T-cell (primary cell): ENCODE measurements around the gene CACNA1E. TPM values are rescaled to one million over a fixed set of nuclear protein-coding genes. Genes with fewer than 3 reads are reported as not detected.

Experiments
- ATAC-seq, 4 experiments: fragments of 200-7000 bp in 3 of 4; fragments of 150-1000 bp in 1 of 4; cut with Tn5 transposase; replicated peaks in 1 of 4; 1 replicate in 3 of 4; 2 replicates in 1 of 4; pipeline ENCODE4 v1.10.0; 2021; ENCODE audit warnings: moderate library complexity in 3 of 4, mild to moderate bottlenecking in 2 of 4, moderate number of reproducible peaks in 1 of 4
- CTCF ChIA-PET, 2 donors: fragments of 300-600 bp; sonication (Branson Sonifier 250); formaldehyde crosslinking; loops; one replicate each; lab custom pipeline; 2022; ENCODE audit warnings: antibody characterized with exemption in 2 of 2; lab: Charles Lee
- POLR2A ChIA-PET, 2 donors: fragments of 300-600 bp; sonication (Branson Sonifier 250); formaldehyde crosslinking; loops; one replicate each; lab custom pipeline; 2022; ENCODE audit warnings: antibody characterized with exemption in 2 of 2; lab: Charles Lee
- DNase-seq, 35 experiments: peaks; one replicate each; pipeline versions ENCODE4 v3.0.0 to v3.0.0-alpha.2; 2013 to 2023
- H3K27ac ChIP-seq: one replicate; pipeline ENCODE4 v1.5.1; 2013; ENCODE audit warnings: low read length
- H3K27me3 ChIP-seq, 2 experiments: replicated peaks in 1 of 2; 1 replicate in 1 of 2; 2 replicates in 1 of 2; pipeline versions ENCODE4 v1.6.1 to v1.7.0; 2013; ENCODE audit warnings: low read length in 1 of 2, mixed read lengths in 1 of 2; ENCODE audit not compliant: control insufficient read depth in 2 of 2, insufficient read depth in 2 of 2; ENCODE audit errors: extremely low read depth in 1 of 2
- H3K36me3 ChIP-seq, 2 donors: 1 replicate in 1 of 2; 2 replicates in 1 of 2; pipeline versions ENCODE4 v1.6.1 to v1.7.0; 2013; ENCODE audit warnings: low read length in 1 of 2; ENCODE audit not compliant: control insufficient read depth in 2 of 2, insufficient read depth in 1 of 2; ENCODE audit errors: extremely low read depth in 1 of 2
- H3K4me1 ChIP-seq, 2 experiments: 1 replicate in 1 of 2; 2 replicates in 1 of 2; pipeline versions ENCODE4 v1.6.1 to v1.7.0; 2013; ENCODE audit warnings: low read length in 2 of 2, mixed read lengths in 1 of 2; ENCODE audit not compliant: insufficient read depth in 2 of 2, control insufficient read depth in 1 of 2; ENCODE audit errors: extremely low read depth in 1 of 2
- H3K4me3 ChIP-seq, 2 donors: 1 replicate in 1 of 2; 2 replicates in 1 of 2; pipeline versions ENCODE4 v1.5.1 to v1.7.0; 2013; ENCODE audit warnings: mild to moderate bottlenecking in 2 of 2, low read length in 1 of 2, moderate library complexity in 1 of 2; ENCODE audit not compliant: control insufficient read depth in 1 of 2; ENCODE audit errors: extremely low read depth in 1 of 2
- H3K9me3 ChIP-seq: 2 replicates; pipeline ENCODE4 v1.7.0; 2013
- H3K27ac Mint-ChIP-seq, 2 donors: one replicate each; pipeline ENCODE4 v1.8.0; 2020 to 2021; ENCODE audit warnings: mild to moderate bottlenecking in 2 of 2, mixed read lengths in 2 of 2
- H3K27me3 Mint-ChIP-seq, 2 donors: one replicate each; pipeline ENCODE4 v1.8.0; 2021 to 2022; ENCODE audit warnings: mixed read lengths in 2 of 2
- H3K36me3 Mint-ChIP-seq: one replicate; pipeline ENCODE4 v1.8.0; 2021; ENCODE audit warnings: mixed read lengths
- H3K4me1 Mint-ChIP-seq, 3 donors: one replicate each; pipeline ENCODE4 v1.8.0; 2020 to 2022; ENCODE audit warnings: mixed read lengths in 3 of 3, mild to moderate bottlenecking in 1 of 3
- H3K4me3 Mint-ChIP-seq, 3 donors: one replicate each; pipeline ENCODE4 v1.8.0; 2020 to 2022; ENCODE audit warnings: mild to moderate bottlenecking in 3 of 3, mixed read lengths in 3 of 3, moderate library complexity in 3 of 3
- H3K9me3 Mint-ChIP-seq, 3 donors: one replicate each; pipeline ENCODE4 v1.8.0; 2020 to 2022; ENCODE audit warnings: mixed read lengths in 3 of 3
- WGBS: methylation state at CpG from one replicate; pipeline ENCODE4 v1.1.5; 2013; ENCODE audit warnings: missing lambda C conversion rate; ENCODE audit not compliant: insufficient coverage; 5-methylcytosine and 5-hydroxymethylcytosine counted together
- total RNA-seq, 35 experiments: library from RNA in 6 of 35; stranded (reverse) in 6 of 35; fragments of 120-200 nt in 1 of 35; gene quantifications; one replicate each; pipeline versions ENCODE4 v1.2.1 to v1.2.4 and lab custom pipeline; 2013 to 2026

Gene CACNA1E
- total RNA-seq, 5 donors from 2014 or later (not counting 1 experiment from before 2014, with no cell fraction given), result 0.03 to 0.10 (median 0.03) TPM; not detected in 2

DNA sequence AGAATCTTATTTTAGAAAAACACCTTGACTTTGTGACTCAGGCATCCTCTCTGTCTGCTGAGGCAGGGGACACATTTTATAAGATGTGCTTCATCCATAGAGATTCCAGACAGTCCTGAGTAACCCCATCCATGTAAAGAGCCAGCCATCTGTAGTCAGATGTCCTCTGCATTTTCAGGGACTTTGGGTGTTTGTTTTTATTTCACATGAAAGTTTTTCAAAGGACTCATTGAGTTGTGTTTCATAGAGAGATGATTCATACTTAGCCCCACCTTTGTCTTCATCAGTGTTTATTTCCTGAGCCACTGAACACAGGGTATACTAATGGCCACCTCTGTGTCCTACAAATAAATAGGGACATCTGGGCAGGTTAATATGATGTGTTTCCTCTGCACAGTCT is 280.4 kb downstream of the CACNA1E start:
- Mint-ChIP-seq H3K4me3 (no peak overlapping the region), H3K36me3 (no peaks in the 10 kb centered on the region), H3K4me1 (no peaks in the 10 kb centered on the region), H3K27ac (no peak overlapping the region), H3K27me3 (peaks cover 13 to 15% of the 10 kb centered on the region in 2 donors), H3K9me3 (no peaks in the 10 kb centered on the region)
- DNase-seq (no peak), ATAC-seq (no peak)
- ChIA-PET POLR2A (no interaction called here), CTCF (no interaction called here)
- Histone ChIP-seq H3K9me3 (no peaks in the 10 kb centered on the region), H3K4me1 (no peaks in the 10 kb centered on the region), H3K36me3 (no peaks in the 10 kb centered on the region), H3K4me3 (no peak overlapping the region), H3K27ac (no peak overlapping the region), H3K27me3 (peaks cover 0 to 5% of the 10 kb centered on the region in 2 experiments)

DNA sequence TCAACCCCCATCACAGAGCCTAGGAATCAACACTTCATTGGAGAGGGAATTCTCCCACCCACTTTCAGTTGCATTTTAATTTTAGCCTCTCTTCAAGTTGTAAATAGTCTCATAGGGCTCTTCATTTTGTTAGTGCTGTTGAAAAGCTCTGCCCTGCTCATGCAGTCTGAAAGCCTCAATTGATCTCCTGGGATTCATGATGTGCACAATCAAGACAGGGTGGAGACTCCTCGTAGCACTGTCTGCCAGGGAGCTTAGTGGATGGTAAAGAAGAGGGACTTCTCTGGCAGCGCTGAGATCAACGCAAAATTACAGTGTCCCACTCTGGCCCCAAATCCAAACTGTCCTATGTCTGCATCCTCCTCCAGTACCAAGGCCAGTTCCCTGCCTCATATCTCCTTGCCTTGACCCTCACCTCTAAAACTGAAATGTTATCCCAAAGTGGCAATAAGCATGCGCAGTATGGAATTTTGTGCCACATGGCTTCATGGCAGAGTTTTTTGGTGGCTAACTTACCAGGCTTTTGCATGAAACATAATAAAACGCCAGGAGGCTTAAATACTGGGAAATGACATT is 282.2 kb downstream of the CACNA1E start:
- no peaks in the 10 kb centered on the region for H3K36me3 Mint-ChIP-seq
- POLR2A ChIA-PET, result no interaction called here
- H3K9me3 Mint-ChIP-seq, result no peaks in the 10 kb centered on the region

DNA sequence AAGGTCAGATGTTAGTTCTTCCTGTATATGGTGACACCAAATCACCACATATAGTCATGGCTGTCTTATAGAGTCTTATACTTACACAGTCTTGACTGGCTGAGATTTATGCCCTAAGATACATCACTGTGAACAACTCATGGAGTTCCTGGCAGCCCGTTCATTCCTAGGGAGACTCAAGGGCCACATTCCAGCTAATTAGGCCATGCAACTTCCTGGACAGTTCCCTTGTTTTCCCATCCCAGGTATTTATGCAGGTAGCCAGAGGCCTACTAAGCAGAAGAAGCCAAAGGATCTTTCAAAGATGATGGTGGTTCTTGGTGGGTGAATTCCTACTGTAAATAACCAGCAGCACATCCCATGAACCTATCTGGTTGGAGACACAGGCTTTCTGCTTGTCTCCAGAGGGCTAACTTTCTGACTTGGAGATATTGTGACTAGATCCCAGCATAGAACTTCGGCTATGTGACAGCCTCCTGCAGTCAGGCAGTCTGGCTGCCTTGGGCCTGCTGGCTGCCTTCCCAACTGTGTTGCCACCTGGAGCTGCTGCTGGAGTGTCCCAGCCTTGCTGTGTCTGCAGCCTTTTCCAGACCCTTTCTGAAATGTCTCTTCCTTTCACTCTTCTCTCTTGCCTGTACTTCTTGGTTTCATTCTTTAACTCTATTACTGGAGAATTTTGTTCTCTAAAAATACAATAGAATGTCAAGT is 283.8 kb downstream of the CACNA1E start:
- H3K27me3 ChIP-seq, result peaks cover 0 to 5% of the 10 kb centered on the region in 2 experiments
- 71% methylated on average over 1 of the region's 2 CpGs for WGBS
- H3K4me3 ChIP-seq, result no peak overlapping the region
- CTCF ChIA-PET, result no interaction called here
- H3K36me3 Mint-ChIP-seq, result no peaks in the 10 kb centered on the region
- ATAC-seq, result no peak
- no peak for DNase-seq
- no peaks in the 10 kb centered on the region for H3K9me3 ChIP-seq
- no peak overlapping the region for H3K27ac Mint-ChIP-seq
- H3K27me3 Mint-ChIP-seq, result peaks cover 13% of the 10 kb centered on the region in 2 donors
- no peak overlapping the region for H3K27ac ChIP-seq
- H3K36me3 ChIP-seq, result no peaks in the 10 kb centered on the region
- POLR2A ChIA-PET, result no interaction called here
- no peak overlapping the region for H3K4me3 Mint-ChIP-seq
- H3K4me1 ChIP-seq, result no peaks in the 10 kb centered on the region
- H3K9me3 Mint-ChIP-seq, result no peaks in the 10 kb centered on the region
- no peaks in the 10 kb centered on the region for H3K4me1 Mint-ChIP-seq

More for the DNA sequence above, 282.2 kb downstream of the CACNA1E start:
- Mint-ChIP-seq H3K27me3 (peaks cover 15 to 17% of the 10 kb centered on the region in 2 donors), H3K4me1 (no peaks in the 10 kb centered on the region), H3K4me3 (no peak overlapping the region), H3K27ac (no peak overlapping the region)
- peaks cover 0 to 5% of the 10 kb centered on the region in 2 experiments for H3K27me3 ChIP-seq
- no peaks in the 10 kb centered on the region for H3K36me3 ChIP-seq
- no peaks in the 10 kb centered on the region for H3K9me3 ChIP-seq
- DNase-seq (no peak), ATAC-seq (no peak)
- CTCF ChIA-PET, result no interaction called here
- WGBS, result 100% methylated on average over 1 of the region's 5 CpGs
- no peaks in the 10 kb centered on the region for H3K4me1 ChIP-seq
- H3K27ac ChIP-seq, result no peak overlapping the region
- H3K4me3 ChIP-seq, result no peak overlapping the region

DNA sequence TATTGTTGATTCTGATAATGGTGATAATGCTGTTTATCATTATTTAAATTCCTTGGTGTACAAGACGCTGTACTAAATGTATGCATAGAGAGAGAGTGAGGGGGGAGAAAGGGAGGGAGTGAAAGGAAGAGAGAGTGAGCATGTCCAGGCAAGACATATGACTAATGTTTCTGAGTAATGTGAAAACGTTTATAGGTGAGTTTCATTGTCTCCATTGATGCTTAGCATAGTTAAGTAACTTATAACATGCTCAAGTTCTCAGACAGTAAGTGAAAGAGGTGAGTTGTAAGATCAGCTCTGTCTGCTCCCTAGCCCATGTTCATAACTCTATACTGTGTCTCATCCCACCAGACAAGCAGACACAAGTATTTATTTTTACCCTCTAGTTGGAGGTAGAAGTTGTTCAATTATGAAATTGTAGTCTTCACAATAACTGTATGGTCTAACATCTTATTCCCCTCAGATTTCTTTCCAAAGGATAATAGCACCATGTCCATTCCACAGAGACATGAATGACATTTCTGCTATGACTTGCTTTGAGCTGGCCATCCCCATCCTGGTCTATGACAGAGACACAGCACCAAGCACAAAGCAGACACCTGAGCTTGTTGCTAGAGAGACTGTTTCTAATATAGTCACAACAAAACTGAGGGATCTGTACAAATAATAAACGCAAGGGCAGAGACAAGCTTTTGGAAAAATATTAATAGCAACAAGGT is 285.1 kb downstream of the CACNA1E start:
- ChIA-PET POLR2A (no interaction called here), CTCF (no interaction called here)
- H3K27me3 ChIP-seq, result peaks cover 0 to under 1% of the 10 kb centered on the region in 2 experiments
- peaks cover 8 to 15% of the 10 kb centered on the region in 2 donors for H3K27me3 Mint-ChIP-seq
- no peaks in the 10 kb centered on the region for H3K4me1 ChIP-seq
- no peaks in the 10 kb centered on the region for H3K4me1 Mint-ChIP-seq
- H3K27ac ChIP-seq, result no peak overlapping the region
- 89% methylated on average over 1 of the region's 3 CpGs for WGBS
- no peak for ATAC-seq
- no peaks in the 10 kb centered on the region for H3K9me3 ChIP-seq
- H3K4me3 Mint-ChIP-seq, result no peak overlapping the region
- no peak overlapping the region for H3K4me3 ChIP-seq
- no peaks in the 10 kb centered on the region for H3K36me3 ChIP-seq
- no peak overlapping the region for H3K27ac Mint-ChIP-seq
- no peaks in the 10 kb centered on the region for H3K36me3 Mint-ChIP-seq
- H3K9me3 Mint-ChIP-seq, result no peaks in the 10 kb centered on the region
- no peak for DNase-seq

- no peak for ATAC-seq
- POLR2A ChIA-PET, result no interaction called here
- Histone ChIP-seq H3K36me3 (no peaks in the 10 kb centered on the region), H3K9me3 (no peaks in the 10 kb centered on the region), H3K27ac (no peak overlapping the region), H3K27me3 (no peaks in the 10 kb centered on the region), H3K4me3 (no peak overlapping the region), H3K4me1 (no peaks in the 10 kb centered on the region)
- Mint-ChIP-seq H3K27me3 (peaks cover 8 to 15% of the 10 kb centered on the region in 2 donors), H3K4me1 (no peaks in the 10 kb centered on the region), H3K9me3 (no peaks in the 10 kb centered on the region), H3K4me3 (no peak overlapping the region), H3K36me3 (no peaks in the 10 kb centered on the region), H3K27ac (no peak overlapping the region)
- no peak for DNase-seq
- CTCF ChIA-PET, result no interaction called here
- no CpG with 5 or more reads among the region's 4 CpGs for WGBS
Observed at GRCh38 chr1:181768930-181769280, 285.6 kb downstream of the CACNA1E start.

DNA sequence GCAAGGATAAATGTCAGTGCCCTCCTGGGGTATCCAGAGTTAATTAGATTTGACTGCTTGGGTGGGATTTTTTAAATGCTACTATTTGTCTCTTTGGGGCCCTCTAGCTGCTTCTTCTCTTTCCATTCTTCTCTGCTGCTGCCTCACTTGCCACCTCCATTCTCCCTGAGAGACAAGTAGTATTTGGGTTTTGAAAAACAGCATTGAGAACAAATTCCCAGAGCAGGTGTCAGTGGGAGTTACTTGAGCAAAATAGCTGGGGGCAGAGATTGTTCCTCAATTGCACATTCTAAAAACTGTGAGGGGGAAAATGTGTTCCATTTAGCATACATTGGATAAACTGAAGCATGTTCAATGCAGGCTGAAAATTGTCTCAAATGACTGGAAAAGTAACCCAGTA is 286.5 kb downstream of the CACNA1E start:
- no peaks in the 10 kb centered on the region for H3K4me1 ChIP-seq
- CTCF ChIA-PET, result no interaction called here
- Mint-ChIP-seq H3K4me3 (no peak overlapping the region), H3K27ac (no peak overlapping the region), H3K4me1 (no peaks in the 10 kb centered on the region), H3K36me3 (no peaks in the 10 kb centered on the region), H3K9me3 (no peaks in the 10 kb centered on the region), H3K27me3 (peaks cover 8 to 15% of the 10 kb centered on the region in 2 donors)
- no peaks in the 10 kb centered on the region for H3K36me3 ChIP-seq
- H3K27me3 ChIP-seq, result peaks cover 0 to 2% of the 10 kb centered on the region in 2 experiments
- DNase-seq (no peak), ATAC-seq (no peak)
- H3K27ac ChIP-seq, result no peak overlapping the region
- H3K4me3 ChIP-seq, result no peak overlapping the region
- no peaks in the 10 kb centered on the region for H3K9me3 ChIP-seq
- POLR2A ChIA-PET, result no interaction called here
